ENCODE data around the gene DDX17. TPM values are rescaled to one million over a fixed set of nuclear protein-coding genes. Genes with fewer than 3 reads are reported as not detected.

The DDX17 gene
- total RNA-seq, 1 experiment from 2014 or later, result 234 TPM

GRCh38 chr22:38462960-38463784 lies 42.9 kb downstream of the DDX17 start:
- Histone ChIP-seq H2AFZ (ENCODE audit: low read depth, low read length, poor library complexity, severe bottlenecking) (peak overlapping the region; percentile 9), H3K9ac (ENCODE audit: low read length) (no peak overlapping the region), H3K4me2 (ENCODE audit: low read length) (0 out of 2 replicates have a peak overlapping the region, but pooled peaks have one; percentile 12), H3K4me3 (replicated peaks in 1 of 2; ENCODE audit: low read depth in 1 of 2, low read length in 2 of 2) (no peak overlapping the region), H3K4me1 (ENCODE audit: control insufficient read depth in 1 of 2, insufficient read depth in 2 of 2, low read length in 2 of 2) (peaks cover 17 to 39% of the 10 kb centered on the region in 2 experiments), H3K79me2 (ENCODE audit: insufficient read depth, low read length) (no peaks in the 10 kb centered on the region), H4K20me1 (ENCODE audit: insufficient read depth) (no peaks in the 10 kb centered on the region), H3K27me3 (ENCODE audit: insufficient read depth, low read length) (no peaks in the 10 kb centered on the region), H3K9me2 (ENCODE audit: insufficient read depth) (no peaks in the 10 kb centered on the region), H3K9me3 (ENCODE audit: control insufficient read depth in 1 of 2, insufficient read depth in 1 of 2, low read depth in 1 of 2, low read length in 2 of 2) (no peaks in the 10 kb centered on the region), H3K27ac (ENCODE audit: low read depth, low read length) (no peak overlapping the region), H3K36me3 (ENCODE audit: control insufficient read depth in 1 of 2, insufficient read depth in 2 of 2, low read length in 2 of 2) (no peaks in the 10 kb centered on the region)
- POLR2A ChIA-PET, result interaction anchor here (1.0 to 1.1 kb wide), 2 partner anchors 10 to 31 kb away, joined by 3 read pairs; no protein-coding TSS in a partner anchor
- ATAC-seq (no peak), DNase-seq (ENCODE audit: low read depth, low spot score) (no peak)
- no TSS peak for BruUV-seq (replicated peaks)
- TF ChIP-seq CTCF (IDR thresholded peaks at IDR 0.05 in 2 of 3, conservative IDR thresholded peaks at IDR 0.05 in 1 of 3; ENCODE audit: borderline replicate concordance in 1 of 3, insufficient read depth in 1 of 3, low read depth in 2 of 3, low read length in 2 of 3) (no peak), TCF7L2 (IDR thresholded peaks at IDR 0.05; ENCODE audit: borderline replicate concordance, extremely low read depth, insufficient read depth, insufficient read length) (peak; percentile 62), POLR2A (IDR thresholded peaks at IDR 0.05; ENCODE audit: borderline replicate concordance, extremely low read depth, insufficient read depth, insufficient read length) (peak; percentile 77)
- TF ChIP-seq, protein P1, sequence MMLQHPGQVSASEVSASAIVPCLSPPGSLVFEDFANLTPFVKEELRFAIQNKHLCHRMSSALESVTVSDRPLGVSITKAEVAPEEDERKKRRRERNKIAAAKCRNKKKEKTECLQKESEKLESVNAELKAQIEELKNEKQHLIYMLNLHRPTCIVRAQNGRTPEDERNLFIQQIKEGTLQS (IDR thresholded peaks at IDR 0.05), result no peak
- CTCF ChIA-PET, result no interaction called here
- intact Hi-C loops (cut with micrococcal nuclease), result no loop called here
- RAD21 ChIA-PET (ENCODE audit: low non-redundant PET in 1 of 2, low total read pairs in 2 of 2, uncharacterized antibody in 2 of 2, unreplicated experiment in 2 of 2), result no interaction called here

All from HCT116 (cell line).